ENCODE data around the gene CFAP52.

DNA sequence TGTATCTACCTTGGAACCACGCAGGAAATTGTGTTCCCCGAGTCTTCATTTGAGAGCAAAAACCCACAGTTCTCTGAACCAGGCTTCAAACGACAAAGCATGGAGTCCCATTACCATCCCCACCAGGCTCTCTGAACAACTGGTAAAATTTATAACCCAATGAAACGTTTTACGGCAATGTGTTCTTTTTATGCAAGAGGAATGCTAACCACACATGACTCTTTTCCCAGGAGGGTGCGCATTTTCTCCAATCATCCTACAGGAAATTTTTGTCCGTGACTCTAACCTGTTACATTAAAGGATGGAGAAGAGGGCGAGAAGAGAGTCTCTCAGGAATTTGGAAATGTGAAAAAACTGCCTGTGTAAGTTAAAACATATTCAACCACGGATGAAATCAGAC, 18.6 kb upstream of the CFAP52 start:
- TF ChIP-seq, protein P1, sequence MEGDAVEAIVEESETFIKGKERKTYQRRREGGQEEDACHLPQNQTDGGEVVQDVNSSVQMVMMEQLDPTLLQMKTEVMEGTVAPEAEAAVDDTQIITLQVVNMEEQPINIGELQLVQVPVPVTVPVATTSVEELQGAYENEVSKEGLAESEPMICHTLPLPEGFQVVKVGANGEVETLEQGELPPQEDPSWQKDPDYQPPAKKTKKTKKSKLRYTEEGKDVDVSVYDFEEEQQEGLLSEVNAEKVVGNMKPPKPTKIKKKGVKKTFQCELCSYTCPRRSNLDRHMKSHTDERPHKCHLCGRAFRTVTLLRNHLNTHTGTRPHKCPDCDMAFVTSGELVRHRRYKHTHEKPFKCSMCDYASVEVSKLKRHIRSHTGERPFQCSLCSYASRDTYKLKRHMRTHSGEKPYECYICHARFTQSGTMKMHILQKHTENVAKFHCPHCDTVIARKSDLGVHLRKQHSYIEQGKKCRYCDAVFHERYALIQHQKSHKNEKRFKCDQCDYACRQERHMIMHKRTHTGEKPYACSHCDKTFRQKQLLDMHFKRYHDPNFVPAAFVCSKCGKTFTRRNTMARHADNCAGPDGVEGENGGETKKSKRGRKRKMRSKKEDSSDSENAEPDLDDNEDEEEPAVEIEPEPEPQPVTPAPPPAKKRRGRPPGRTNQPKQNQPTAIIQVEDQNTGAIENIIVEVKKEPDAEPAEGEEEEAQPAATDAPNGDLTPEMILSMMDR (conservative IDR thresholded peaks at IDR 0.05; ENCODE audit: low read depth in 2 of 2) = no peak
- no peak for TF ChIP-seq POLR2AphosphoS5 (IDR thresholded peaks at IDR 0.05; ENCODE audit: low read depth)
- no peak for TF ChIP-seq EZH2 (IDR thresholded peaks at IDR 0.05; ENCODE audit: low read depth, unreplicated experiment)
- TF ChIP-seq, protein P2, sequence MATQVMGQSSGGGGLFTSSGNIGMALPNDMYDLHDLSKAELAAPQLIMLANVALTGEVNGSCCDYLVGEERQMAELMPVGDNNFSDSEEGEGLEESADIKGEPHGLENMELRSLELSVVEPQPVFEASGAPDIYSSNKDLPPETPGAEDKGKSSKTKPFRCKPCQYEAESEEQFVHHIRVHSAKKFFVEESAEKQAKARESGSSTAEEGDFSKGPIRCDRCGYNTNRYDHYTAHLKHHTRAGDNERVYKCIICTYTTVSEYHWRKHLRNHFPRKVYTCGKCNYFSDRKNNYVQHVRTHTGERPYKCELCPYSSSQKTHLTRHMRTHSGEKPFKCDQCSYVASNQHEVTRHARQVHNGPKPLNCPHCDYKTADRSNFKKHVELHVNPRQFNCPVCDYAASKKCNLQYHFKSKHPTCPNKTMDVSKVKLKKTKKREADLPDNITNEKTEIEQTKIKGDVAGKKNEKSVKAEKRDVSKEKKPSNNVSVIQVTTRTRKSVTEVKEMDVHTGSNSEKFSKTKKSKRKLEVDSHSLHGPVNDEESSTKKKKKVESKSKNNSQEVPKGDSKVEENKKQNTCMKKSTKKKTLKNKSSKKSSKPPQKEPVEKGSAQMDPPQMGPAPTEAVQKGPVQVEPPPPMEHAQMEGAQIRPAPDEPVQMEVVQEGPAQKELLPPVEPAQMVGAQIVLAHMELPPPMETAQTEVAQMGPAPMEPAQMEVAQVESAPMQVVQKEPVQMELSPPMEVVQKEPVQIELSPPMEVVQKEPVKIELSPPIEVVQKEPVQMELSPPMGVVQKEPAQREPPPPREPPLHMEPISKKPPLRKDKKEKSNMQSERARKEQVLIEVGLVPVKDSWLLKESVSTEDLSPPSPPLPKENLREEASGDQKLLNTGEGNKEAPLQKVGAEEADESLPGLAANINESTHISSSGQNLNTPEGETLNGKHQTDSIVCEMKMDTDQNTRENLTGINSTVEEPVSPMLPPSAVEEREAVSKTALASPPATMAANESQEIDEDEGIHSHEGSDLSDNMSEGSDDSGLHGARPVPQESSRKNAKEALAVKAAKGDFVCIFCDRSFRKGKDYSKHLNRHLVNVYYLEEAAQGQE (IDR thresholded peaks at IDR 0.05; ENCODE audit: unreplicated experiment) = no peak
